AG09319 (cell line): Measurements from ENCODE around the gene IL1RL2.

ENCODE experiments used
- DNase-seq: peaks from one replicate; pipeline ENCODE4 v3.0.0-alpha.2; 2010; ENCODE audit warnings: low read depth; ENCODE audit errors: extremely low read depth
- CTCF ChIP-seq: IDR thresholded peaks from 2 replicates; pipeline ENCODE4 v1.5.1; 2011; ENCODE audit warnings: low read depth, mild to moderate bottlenecking, inconsistent platforms, low read length, moderate library complexity

IL1RL2 gene

GRCh38 chr2:102224824-102225739 lies 38.3 kb downstream of the IL1RL2 start:
- DNase-seq: no peak
- TF ChIP-seq CTCF: no peak

- no peak for DNase-seq
- TF ChIP-seq CTCF: no peak
These were observed 39.3 kb downstream of the IL1RL2 start for GRCh38 chr2:102226171-102226570.

DNA sequence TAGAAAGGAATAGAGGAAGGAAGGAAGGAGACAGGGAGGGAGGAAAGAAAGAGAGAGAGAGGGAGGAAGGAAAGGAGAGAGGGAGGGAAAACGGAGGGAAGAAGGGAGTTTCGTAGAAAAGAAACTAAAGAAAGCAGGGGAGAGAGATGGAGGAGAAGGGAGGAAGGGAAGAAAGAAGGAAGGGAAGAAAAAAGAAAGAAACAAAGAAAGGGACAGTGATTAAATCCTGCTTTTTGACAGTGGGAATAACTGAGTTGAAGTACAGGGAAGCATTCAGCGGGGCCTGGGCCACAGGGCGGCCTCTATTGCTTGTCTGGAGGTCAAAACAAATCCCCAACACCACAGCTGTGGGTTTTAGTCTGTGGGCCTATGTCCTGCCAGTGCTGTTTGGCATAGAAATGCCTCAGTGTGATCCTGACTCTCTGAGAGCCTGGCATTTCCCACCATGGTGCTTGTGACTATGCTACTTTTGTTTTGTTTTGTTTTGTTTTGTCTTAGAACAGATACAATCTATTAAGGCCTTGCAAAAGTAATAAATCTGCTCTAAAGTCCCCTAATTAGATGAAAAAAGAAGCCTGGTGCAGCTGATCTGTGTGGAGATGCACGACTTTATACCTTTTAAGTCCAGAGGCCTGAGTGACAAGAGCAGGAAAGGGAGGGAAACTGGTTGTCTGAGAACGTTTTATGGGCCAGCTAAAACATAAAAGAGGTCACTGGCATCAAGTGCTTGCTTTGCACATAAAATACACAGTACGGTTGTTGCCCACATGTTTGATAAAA lies 40.0 kb downstream of the IL1RL2 start:
- TF ChIP-seq CTCF: no peak
- DNase-seq: no peak

GRCh38 chr2:102229141-102229769 lies 42.4 kb downstream of the IL1RL2 start:
- no peak for TF ChIP-seq CTCF
- no peak for DNase-seq

DNA sequence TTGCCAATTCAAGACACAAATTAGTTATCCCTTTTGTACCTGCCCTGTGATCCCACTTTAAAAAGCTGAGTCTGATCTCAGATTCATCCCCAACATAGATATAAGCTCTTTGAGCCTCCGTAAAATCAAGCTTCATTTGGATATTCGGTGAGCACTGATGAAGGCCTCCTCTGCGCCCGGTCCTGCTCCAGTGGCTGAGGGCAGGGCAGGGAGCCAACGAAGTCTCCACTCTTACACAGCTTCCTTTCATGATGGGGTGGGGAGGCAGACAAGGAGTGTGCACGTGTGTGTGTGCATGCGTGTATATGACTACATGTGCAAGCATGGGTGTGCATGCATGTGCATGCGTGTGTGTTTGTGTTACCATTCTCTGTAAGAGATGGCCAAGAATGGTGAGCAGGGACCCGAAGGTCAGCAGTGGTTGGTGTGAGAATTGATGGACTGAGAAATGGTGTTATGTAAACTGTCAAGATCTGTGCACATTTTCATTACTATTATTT lies 43.6 kb downstream of the IL1RL2 start:
- no peak for DNase-seq
- TF ChIP-seq CTCF: no peak

GRCh38 chr2:102233132-102233884 lies 46.5 kb downstream of the IL1RL2 start:
- TF ChIP-seq CTCF: no peak
- DNase-seq: no peak
